Natural killer cell (primary cell): ENCODE data around the gene C22orf15. TPM values are rescaled to one million over a fixed set of nuclear protein-coding genes. Genes with fewer than 3 reads are reported as not detected.

Experiments used
- ATAC-seq, 3 donors: fragments of 150-1000 bp in 2 of 3; fragments of 200-7000 bp in 1 of 3; cut with Tn5 transposase; 1 replicate in 1 of 3; 2 replicates in 2 of 3; pipeline ENCODE4 v1.10.0; 2021; ENCODE audit warnings: mild to moderate bottlenecking in 2 of 3, moderate library complexity in 2 of 3
- DNase-seq, 2 donors: peaks; one replicate each; pipeline versions ENCODE4 v3.0.0 to v3.0.0-alpha.2; 2013 to 2021; ENCODE audit warnings: mixed read lengths in 1 of 2
- H3K27ac ChIP-seq: one replicate; pipeline ENCODE4 v1.5.1; 2013; ENCODE audit warnings: mild to moderate bottlenecking, low read length
- H3K27me3 ChIP-seq: one replicate; pipeline ENCODE4 v1.6.1; 2013; ENCODE audit warnings: low read length; ENCODE audit not compliant: control insufficient read depth, insufficient read depth
- H3K36me3 ChIP-seq: one replicate; pipeline ENCODE4 v1.6.1; 2013; ENCODE audit warnings: low read length; ENCODE audit not compliant: control insufficient read depth, insufficient read depth
- H3K4me1 ChIP-seq: one replicate; pipeline ENCODE4 v1.6.1; 2013; ENCODE audit warnings: low read length; ENCODE audit not compliant: control insufficient read depth, insufficient read depth
- H3K4me3 ChIP-seq: one replicate; pipeline ENCODE4 v1.5.1; 2013; ENCODE audit warnings: low read length
- H3K9me3 ChIP-seq: one replicate; pipeline ENCODE4 v1.6.1; 2013; ENCODE audit warnings: low read length; ENCODE audit not compliant: control insufficient read depth, insufficient read depth
- H3K27ac Mint-ChIP-seq, 2 donors: one replicate each; pipeline ENCODE4 v1.8.0; 2022; ENCODE audit warnings: mild to moderate bottlenecking in 2 of 2, mixed read lengths in 2 of 2, moderate library complexity in 1 of 2
- H3K27me3 Mint-ChIP-seq, 2 donors: one replicate each; pipeline ENCODE4 v1.8.0; 2022; ENCODE audit warnings: low read depth in 2 of 2, mixed read lengths in 2 of 2
- H3K36me3 Mint-ChIP-seq: one replicate; pipeline ENCODE4 v1.8.0; 2022; ENCODE audit warnings: mixed read lengths
- H3K4me1 Mint-ChIP-seq, 2 donors: one replicate each; pipeline ENCODE4 v1.8.0; 2022; ENCODE audit warnings: mixed read lengths in 2 of 2
- H3K4me3 Mint-ChIP-seq: one replicate; pipeline ENCODE4 v1.8.0; 2022; ENCODE audit warnings: mild to moderate bottlenecking, moderate library complexity, mixed read lengths
- H3K9me3 Mint-ChIP-seq, 2 donors: one replicate each; pipeline ENCODE4 v1.8.0; 2022; ENCODE audit warnings: mixed read lengths in 2 of 2
- WGBS: methylation state at CpG from one replicate; pipeline ENCODE4 v1.1.7; 2013; ENCODE audit warnings: missing lambda C conversion rate; ENCODE audit not compliant: insufficient coverage; 5-methylcytosine and 5-hydroxymethylcytosine counted together
- intact Hi-C: fragments of 100-400 bp; cut with micrococcal nuclease; formaldehyde crosslinking; loops from one replicate; pipeline ENCODE4 v1.14.2; 2022
- total RNA-seq, 4 donors: library from RNA; stranded (reverse); fragments of 120-200 nt in 1 of 4; gene quantifications; one replicate each; pipeline versions ENCODE4 v1.2.3 to v1.2.4, GENCODE V29; 2013 to 2022
- TF ChIP-seq, protein P1 (sequence below): fragments of 200-600 bp; IDR thresholded peaks from one replicate; pipeline ENCODE4 v1.8.0; 2022; ENCODE audit warnings: antibody characterized with exemption

Gene C22orf15
- total RNA-seq, 3 donors from 2014 or later (not counting 1 experiment from before 2014, with no cell fraction given), result not detected

DNA sequence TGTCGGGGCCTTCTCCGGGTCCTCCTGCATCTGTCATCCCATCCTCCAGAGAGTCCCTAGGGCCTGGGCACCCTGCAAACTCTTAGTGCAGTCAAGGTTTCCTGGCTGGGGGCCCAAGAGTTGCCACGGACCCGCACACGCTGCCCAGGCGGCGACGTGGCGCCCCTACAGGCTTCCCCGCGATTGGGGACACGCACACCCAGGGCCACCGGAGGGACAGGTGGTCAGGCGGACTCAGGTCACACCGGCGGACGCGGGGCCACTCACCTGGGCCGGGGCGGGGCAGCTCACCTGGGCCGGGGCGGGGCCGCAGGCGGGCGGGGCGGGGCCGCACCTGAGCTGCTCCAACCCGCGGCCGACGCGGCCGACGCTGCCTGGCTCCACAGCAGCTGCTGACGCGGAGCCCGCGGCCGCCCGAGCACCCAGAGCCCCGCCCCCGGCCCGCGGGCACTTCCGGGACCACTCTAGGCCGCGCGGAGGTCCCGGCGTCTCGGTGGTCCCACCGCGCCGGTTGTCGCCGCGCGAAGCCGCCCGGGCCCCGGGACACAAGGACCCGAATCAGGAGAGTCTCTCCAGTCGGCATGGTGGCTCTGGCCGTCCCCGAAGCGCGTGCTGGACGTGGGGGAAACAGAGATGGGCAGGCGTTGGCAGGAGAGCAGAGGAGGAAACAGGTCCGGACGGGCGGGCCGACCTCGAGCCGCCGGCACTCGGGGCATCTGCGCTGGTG, 11.9 kb upstream of the C22orf15 start, which contains the start of gene ZNF70:
Gene ZNF70 (minus strand): TSS at position 399 of the 727 bp plus-strand sequence. CDS start 5,972 bp downstream, outside the sequence.
- Histone ChIP-seq H3K27me3 (no peaks in the 10 kb centered on the region), H3K9me3 (no peaks in the 10 kb centered on the region), H3K36me3 (no peaks in the 10 kb centered on the region), H3K27ac (peak within 1 kb of the TSS; percentile 75), H3K4me3 (peak within 1 kb of the TSS; percentile 58), H3K4me1 (peaks cover 26% of the 10 kb centered on the region)
- peak; percentile 97 to 99 (median 98) for ATAC-seq
- Mint-ChIP-seq H3K4me3 (peak within 1 kb of the TSS; percentile 92), H3K36me3 (no peaks in the 10 kb centered on the region), H3K27ac (peak within 1 kb of the TSS; percentile 82 to 91), H3K27me3 (no peaks in the 10 kb centered on the region), H3K9me3 (no peaks in the 10 kb centered on the region), H3K4me1 (peaks cover 20 to 28% of the 10 kb centered on the region in 2 donors)
- DNase-seq, result peak; percentile 86 to 94
- TF ChIP-seq, protein P1, sequence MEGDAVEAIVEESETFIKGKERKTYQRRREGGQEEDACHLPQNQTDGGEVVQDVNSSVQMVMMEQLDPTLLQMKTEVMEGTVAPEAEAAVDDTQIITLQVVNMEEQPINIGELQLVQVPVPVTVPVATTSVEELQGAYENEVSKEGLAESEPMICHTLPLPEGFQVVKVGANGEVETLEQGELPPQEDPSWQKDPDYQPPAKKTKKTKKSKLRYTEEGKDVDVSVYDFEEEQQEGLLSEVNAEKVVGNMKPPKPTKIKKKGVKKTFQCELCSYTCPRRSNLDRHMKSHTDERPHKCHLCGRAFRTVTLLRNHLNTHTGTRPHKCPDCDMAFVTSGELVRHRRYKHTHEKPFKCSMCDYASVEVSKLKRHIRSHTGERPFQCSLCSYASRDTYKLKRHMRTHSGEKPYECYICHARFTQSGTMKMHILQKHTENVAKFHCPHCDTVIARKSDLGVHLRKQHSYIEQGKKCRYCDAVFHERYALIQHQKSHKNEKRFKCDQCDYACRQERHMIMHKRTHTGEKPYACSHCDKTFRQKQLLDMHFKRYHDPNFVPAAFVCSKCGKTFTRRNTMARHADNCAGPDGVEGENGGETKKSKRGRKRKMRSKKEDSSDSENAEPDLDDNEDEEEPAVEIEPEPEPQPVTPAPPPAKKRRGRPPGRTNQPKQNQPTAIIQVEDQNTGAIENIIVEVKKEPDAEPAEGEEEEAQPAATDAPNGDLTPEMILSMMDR, result no peak
- WGBS, result under 1% methylated on average over 78 of the region's 78 CpGs
- intact Hi-C loops, result no loop called here

DNA sequence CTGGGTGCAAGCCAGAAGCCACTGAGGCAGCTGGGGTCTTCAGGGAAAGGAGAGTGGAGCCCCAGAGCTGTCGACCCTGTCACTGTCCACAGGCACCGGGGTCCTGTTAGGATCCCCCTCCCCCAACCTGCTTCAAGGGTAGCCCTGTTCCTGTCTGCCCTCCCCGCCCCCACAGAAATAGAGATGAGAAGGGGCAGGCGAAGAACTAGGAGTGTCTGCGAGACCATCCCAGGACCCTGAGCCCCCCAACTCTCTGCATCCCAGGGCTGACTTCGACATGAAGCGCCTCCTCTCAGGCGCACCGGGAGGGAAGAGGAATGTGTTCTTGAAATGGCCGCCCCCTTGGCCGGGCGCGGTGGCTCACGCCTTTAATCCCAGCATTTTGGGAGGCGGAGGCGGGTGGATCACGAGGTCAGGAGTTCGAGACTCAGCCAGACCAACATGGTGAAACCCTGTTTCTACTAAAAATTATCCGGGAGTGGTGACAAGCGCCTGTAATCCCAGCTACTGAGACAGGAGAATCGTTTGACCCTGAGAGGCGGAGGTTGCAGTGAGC, 11.3 kb upstream of the C22orf15 start:
- Mint-ChIP-seq H3K4me1 (peaks cover 18 to 23% of the 10 kb centered on the region in 2 donors), H3K9me3 (no peaks in the 10 kb centered on the region), H3K4me3 (peak overlapping the region; percentile 89), H3K27ac (peak overlapping the region; percentile 82 to 91), H3K27me3 (no peaks in the 10 kb centered on the region), H3K36me3 (no peaks in the 10 kb centered on the region)
- 36% methylated on average over 20 of the region's 22 CpGs for WGBS
- no peak for DNase-seq
- peak overlapping the region; percentile 75 for H3K27ac ChIP-seq
- no peaks in the 10 kb centered on the region for H3K27me3 ChIP-seq
- TF ChIP-seq, protein P1, result no peak
- H3K36me3 ChIP-seq, result no peaks in the 10 kb centered on the region
- peak in 2 of 3 donors; percentile 9 to 11 for ATAC-seq
- H3K9me3 ChIP-seq, result no peaks in the 10 kb centered on the region
- intact Hi-C loops, result no loop called here
- H3K4me1 ChIP-seq, result peaks cover 26% of the 10 kb centered on the region
- peak overlapping the region; percentile 58 for H3K4me3 ChIP-seq

DNA sequence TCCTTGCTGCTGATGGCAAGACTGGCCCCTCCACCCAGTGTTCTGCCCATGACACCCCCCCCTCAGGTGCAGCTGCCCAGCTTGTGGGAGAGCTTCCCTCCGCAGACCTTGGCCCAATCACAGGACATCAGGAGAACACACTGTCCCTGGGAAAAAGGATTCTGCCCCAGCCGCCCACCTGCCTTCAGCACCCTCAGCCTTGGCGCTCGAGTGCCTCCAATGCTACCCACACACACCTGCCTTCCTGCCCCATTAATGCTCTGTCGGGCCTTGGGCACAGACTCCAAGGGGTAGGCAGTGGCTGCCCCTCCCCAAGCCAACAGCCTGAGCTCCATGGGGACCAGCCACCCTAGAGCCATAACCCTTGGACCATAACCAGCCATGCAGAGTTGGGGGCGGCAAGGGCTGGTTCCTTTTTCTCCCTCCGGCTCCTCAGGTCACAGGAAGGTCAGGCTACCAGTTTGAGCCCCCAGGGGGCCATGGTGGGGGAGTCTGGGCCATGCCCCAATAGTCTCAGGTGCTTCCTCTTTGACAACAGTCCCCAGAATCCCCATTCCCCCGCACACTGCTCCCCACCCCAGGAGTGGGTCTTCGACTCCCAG, 10.6 kb upstream of the C22orf15 start:
- Mint-ChIP-seq H3K27me3 (no peaks in the 10 kb centered on the region), H3K4me3 (peak overlapping the region; percentile 78), H3K9me3 (no peaks in the 10 kb centered on the region), H3K4me1 (peaks cover 14 to 19% of the 10 kb centered on the region in 2 donors), H3K27ac (peak overlapping the region; percentile 23 to 91), H3K36me3 (no peaks in the 10 kb centered on the region)
- no peaks in the 10 kb centered on the region for H3K9me3 ChIP-seq
- TF ChIP-seq, protein P1, result no peak
- peaks cover 26% of the 10 kb centered on the region for H3K4me1 ChIP-seq
- H3K27ac ChIP-seq, result peak overlapping the region; percentile 76
- WGBS, result 55% methylated on average over 9 of the region's 9 CpGs
- ATAC-seq (no peak), DNase-seq (no peak)
- H3K27me3 ChIP-seq, result no peaks in the 10 kb centered on the region
- intact Hi-C loops, result no loop called here
- H3K36me3 ChIP-seq, result no peaks in the 10 kb centered on the region
- peak overlapping the region; percentile 58 for H3K4me3 ChIP-seq
